Esophagus muscularis mucosa (tissue), 4 donors: Measurements from ENCODE around the gene UGT1A10. TPM values are rescaled to one million over a fixed set of nuclear protein-coding genes. Genes with fewer than 3 reads are reported as not detected.
"Not testable (repeated sequence)": the region's sequence is repeated elsewhere in the genome, so short reads cannot be mapped to it uniquely, and the experiment has no call there.

Experiments
- DNase-seq: peaks from one replicate; pipeline ENCODE4 v3.0.0-alpha.2; 2017; ENCODE audit errors: extremely low spot score
- H3K27ac ChIP-seq, 4 donors: fragments of 200-600 bp; sonication (generic); replicated peaks in 1 of 4; 1 replicate in 3 of 4; 2 replicates in 1 of 4; pipeline ENCODE4 v1.5.1; 2016 to 2019; ENCODE audit warnings: mild to moderate bottlenecking in 1 of 4
- H3K27me3 ChIP-seq, 4 donors: fragments of 200-600 bp; sonication (generic); one replicate each; pipeline versions ENCODE4 v1.5.1 to v1.6.0; 2016 to 2019
- H3K36me3 ChIP-seq, 4 donors: fragments of 200-600 bp; sonication (generic); one replicate each; pipeline ENCODE4 v1.5.1; 2016 to 2019
- H3K4me1 ChIP-seq, 4 donors: fragments of 200-600 bp; sonication (generic); one replicate each; pipeline ENCODE4 v1.5.1; 2016 to 2019
- H3K4me3 ChIP-seq, 4 donors: fragments of 200-600 bp; sonication (generic); 1 replicate in 2 of 4; 2 replicates in 2 of 4; pipeline ENCODE4 v1.5.1; 2016 to 2019; ENCODE audit warnings: mild to moderate bottlenecking in 4 of 4, moderate library complexity in 1 of 4
- H3K9me3 ChIP-seq, 4 donors: fragments of 200-600 bp; sonication (generic); 1 replicate in 3 of 4; 2 replicates in 1 of 4; pipeline ENCODE4 v1.5.1; 2016 to 2019
- EP300 ChIP-seq: sonication (generic); formaldehyde crosslinking; IDR thresholded peaks from one replicate; pipeline ENCODE4 v1.6.1; 2017; ENCODE audit warnings: antibody characterized with exemption
- POLR2A ChIP-seq: fragments of 450-650 bp; IDR thresholded peaks from one replicate; pipeline ENCODE4 v1.6.1; 2017; ENCODE audit warnings: antibody characterized with exemption, moderate library complexity, mild to moderate bottlenecking, low read depth
- POLR2AphosphoS5 ChIP-seq, 2 donors: sonication (generic); formaldehyde crosslinking; IDR thresholded peaks; one replicate each; pipeline ENCODE4 v1.6.1; 2017; ENCODE audit warnings: antibody characterized with exemption in 2 of 2
- WGBS: methylation state at CpG from one replicate; pipeline ENCODE4 v1.1.5; 2018; 5-methylcytosine and 5-hydroxymethylcytosine counted together
- intact Hi-C: fragments of 100-400 bp; cut with DNase I; formaldehyde crosslinking; loops from one replicate; pipeline ENCODE4 v1.15.1; 2023
- total RNA-seq, 4 donors: library from RNA; depleted of rRNA; stranded (reverse); fragments of >200 nt; gene quantifications; one replicate each; pipeline versions ENCODE4 v1.1.0 to v1.2.1, GENCODE V29; 2016
- TF ChIP-seq, protein P1 (sequence below), 3 experiments: fragments of 200-600 bp in 2 of 3; fragments of 450-650 bp in 1 of 3; sonication (generic) in 2 of 3; IDR thresholded peaks; one replicate each; pipeline ENCODE4 v1.5.1; 2017 to 2019; ENCODE audit warnings: antibody characterized with exemption in 3 of 3, mild to moderate bottlenecking in 2 of 3, moderate library complexity in 1 of 3

Gene UGT1A10
- total RNA-seq, 4 donors from 2014 or later: not detected

DNA sequence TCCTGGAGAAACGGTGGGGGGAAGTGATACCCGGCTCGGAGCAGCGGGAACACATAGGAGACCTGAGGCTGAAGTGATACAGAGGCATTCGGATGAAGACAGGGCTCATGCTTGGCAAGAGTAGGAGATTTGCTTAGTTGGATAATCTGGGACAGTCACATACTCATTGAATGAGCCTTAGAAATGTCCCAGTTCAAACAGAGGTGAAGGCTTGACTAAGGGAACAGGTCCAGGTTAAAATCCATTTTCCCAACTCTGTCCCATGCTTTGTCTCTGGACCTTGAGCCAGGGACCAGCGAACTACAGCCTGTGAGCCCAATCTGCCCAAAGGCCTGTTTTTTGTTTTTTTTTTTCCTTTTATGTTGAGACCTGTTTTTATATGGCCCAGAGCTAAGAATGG lies 57.7 kb downstream of the UGT1A10 start:
- Histone ChIP-seq H3K4me1 (no peaks in the 10 kb centered on the region), H3K9me3 (no peaks in the 10 kb centered on the region), H3K27ac (no peak overlapping the region), H3K4me3 (no peak overlapping the region), H3K36me3 (no peaks in the 10 kb centered on the region), H3K27me3 (no peaks in the 10 kb centered on the region)
- WGBS: 88% methylated on average over 6 of the region's 6 CpGs
- intact Hi-C loops: no loop called here
- DNase-seq: no peak
- TF ChIP-seq EP300 (no peak), POLR2A (no peak), POLR2AphosphoS5 (IDR thresholded peaks at IDR 0.05) (no peak)
- TF ChIP-seq, protein P1, sequence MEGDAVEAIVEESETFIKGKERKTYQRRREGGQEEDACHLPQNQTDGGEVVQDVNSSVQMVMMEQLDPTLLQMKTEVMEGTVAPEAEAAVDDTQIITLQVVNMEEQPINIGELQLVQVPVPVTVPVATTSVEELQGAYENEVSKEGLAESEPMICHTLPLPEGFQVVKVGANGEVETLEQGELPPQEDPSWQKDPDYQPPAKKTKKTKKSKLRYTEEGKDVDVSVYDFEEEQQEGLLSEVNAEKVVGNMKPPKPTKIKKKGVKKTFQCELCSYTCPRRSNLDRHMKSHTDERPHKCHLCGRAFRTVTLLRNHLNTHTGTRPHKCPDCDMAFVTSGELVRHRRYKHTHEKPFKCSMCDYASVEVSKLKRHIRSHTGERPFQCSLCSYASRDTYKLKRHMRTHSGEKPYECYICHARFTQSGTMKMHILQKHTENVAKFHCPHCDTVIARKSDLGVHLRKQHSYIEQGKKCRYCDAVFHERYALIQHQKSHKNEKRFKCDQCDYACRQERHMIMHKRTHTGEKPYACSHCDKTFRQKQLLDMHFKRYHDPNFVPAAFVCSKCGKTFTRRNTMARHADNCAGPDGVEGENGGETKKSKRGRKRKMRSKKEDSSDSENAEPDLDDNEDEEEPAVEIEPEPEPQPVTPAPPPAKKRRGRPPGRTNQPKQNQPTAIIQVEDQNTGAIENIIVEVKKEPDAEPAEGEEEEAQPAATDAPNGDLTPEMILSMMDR (IDR thresholded peaks at IDR 0.05): no peak

DNA sequence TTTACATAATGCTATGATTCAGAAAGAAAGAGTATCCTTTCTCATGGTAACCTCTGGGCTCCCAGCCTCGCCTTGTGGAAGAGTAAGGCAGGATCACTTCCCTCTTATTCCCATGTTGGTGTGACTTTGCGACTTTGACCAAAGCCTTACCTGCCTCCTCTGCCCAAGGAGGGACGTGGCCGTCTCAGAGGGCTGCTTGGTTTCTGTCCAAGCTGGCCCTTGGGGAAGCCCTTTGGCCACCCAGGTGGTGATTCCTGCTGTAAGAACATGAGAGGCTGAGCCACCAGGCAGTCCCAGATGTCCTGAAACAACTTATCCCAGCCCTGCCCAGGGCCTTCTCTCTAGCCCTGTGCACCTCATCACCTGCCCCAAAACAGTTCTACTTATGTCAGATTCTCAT lies 62.5 kb downstream of the UGT1A10 start:
- Histone ChIP-seq H3K27me3 (no peaks in the 10 kb centered on the region), H3K36me3 (no peaks in the 10 kb centered on the region), H3K4me1 (no peaks in the 10 kb centered on the region), H3K27ac (no peak overlapping the region), H3K4me3 (no peak overlapping the region), H3K9me3 (no peaks in the 10 kb centered on the region)
- intact Hi-C loops: no loop called here
- 63% methylated on average over 4 of the region's 4 CpGs for WGBS
- no peak for DNase-seq
- TF ChIP-seq POLR2AphosphoS5 (IDR thresholded peaks at IDR 0.05): no peak
- no peak for TF ChIP-seq POLR2A
- TF ChIP-seq, protein P1 (IDR thresholded peaks at IDR 0.05): no peak
- no peak for TF ChIP-seq EP300

DNA sequence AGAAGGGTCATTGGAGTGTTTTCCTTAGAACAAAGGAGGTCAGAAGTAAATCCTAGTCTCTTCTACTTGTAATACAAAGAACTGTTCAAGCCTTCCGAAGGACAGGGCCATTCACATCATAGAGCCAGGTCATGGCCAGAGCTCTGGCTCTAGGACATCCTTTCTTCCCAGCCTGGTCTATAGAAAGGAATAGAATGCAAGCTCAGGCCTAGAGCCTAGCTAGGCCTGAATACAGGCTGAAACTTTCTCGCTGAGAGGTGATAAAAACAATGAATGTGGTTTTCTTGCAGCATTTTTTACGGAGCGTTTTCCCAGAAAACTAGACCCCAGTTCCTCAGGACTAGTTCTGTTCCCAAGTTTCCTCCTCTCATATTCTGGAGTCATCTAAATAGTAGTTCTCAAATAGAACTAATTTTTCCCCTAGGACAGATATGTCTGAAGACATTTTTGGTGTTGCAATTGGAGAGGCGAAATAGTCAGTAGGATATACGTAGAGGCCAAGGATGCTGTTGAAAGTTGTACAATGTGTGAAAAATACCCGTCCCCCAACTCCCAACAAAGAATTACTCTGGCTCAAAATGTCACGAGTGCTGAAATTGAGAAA lies 63.3 kb downstream of the UGT1A10 start:
- Histone ChIP-seq H3K4me1 (no peaks in the 10 kb centered on the region), H3K36me3 (no peaks in the 10 kb centered on the region), H3K27ac (no peak overlapping the region), H3K9me3 (no peaks in the 10 kb centered on the region), H3K4me3 (no peak overlapping the region), H3K27me3 (no peaks in the 10 kb centered on the region)
- no peak for TF ChIP-seq POLR2AphosphoS5 (IDR thresholded peaks at IDR 0.05)
- no peak for TF ChIP-seq POLR2A
- no peak for TF ChIP-seq EP300
- TF ChIP-seq, protein P1 (IDR thresholded peaks at IDR 0.05): no peak
- DNase-seq: no peak
- 86% methylated on average over 8 of the region's 8 CpGs for WGBS
- intact Hi-C loops: no loop called here

DNA sequence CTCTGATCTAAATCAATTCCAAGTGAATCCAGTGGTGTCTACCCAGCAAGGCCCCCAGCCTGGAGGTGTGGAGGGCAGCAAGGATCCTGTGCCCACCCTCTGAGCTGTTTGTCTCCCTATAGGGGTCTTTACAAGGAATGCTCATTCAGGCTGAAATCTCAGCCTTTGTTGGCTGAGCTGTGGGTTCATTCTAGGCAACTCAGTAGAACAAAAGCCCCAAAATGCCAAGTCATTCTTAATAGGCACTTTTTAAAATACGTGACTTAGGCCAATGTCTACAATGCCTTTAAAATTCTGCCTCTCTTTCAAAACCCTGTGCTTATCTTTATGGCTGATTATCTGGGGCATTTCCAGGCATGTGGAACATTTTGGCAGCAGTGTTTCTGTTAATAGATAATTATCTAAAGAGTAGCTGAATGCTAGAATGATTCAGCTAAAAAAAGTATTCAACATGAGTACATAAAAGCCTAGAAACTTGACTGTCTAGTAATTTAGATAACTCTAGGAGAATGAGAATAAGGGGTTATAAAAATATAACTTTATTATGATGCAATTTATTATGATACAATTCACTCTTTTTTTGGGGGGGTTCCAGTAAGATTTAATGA lies 63.9 kb downstream of the UGT1A10 start:
- Histone ChIP-seq H3K4me3 (no peak overlapping the region), H3K36me3 (no peaks in the 10 kb centered on the region), H3K27me3 (no peaks in the 10 kb centered on the region), H3K9me3 (no peaks in the 10 kb centered on the region), H3K27ac (no peak overlapping the region), H3K4me1 (no peaks in the 10 kb centered on the region)
- no peak for DNase-seq
- no peak for TF ChIP-seq POLR2A
- TF ChIP-seq, protein P1 (IDR thresholded peaks at IDR 0.05): no peak
- intact Hi-C loops: no loop called here
- 54% methylated on average over 1 of the region's 1 CpG for WGBS

DNA sequence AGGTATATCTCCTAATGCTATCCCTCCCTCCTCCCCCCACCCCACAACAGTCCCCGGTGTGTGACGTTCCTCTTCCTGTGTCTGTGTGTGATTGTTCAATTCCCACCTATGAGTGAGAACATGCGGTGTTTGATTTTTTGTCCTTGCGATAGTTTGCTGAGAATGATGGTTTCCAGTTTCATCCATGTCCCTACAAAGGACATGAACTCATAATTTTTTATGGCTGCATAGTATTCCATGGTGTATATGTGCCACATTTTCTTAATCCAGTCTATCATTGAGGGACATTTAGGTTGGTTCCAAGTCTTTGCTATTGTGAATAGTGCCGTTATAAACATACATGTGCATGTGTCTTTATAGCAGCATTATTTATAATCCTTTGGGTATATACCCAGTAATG lies 64.6 kb downstream of the UGT1A10 start:
- WGBS: 89% methylated on average over 5 of the region's 5 CpGs
- DNase-seq: not testable (repeated sequence)

More for the DNA sequence above, 64.6 kb downstream of the UGT1A10 start:
- H3K4me1 ChIP-seq, H3K9me3 ChIP-seq, H3K36me3 ChIP-seq, H3K27ac ChIP-seq, intact Hi-C loops, H3K4me3 ChIP-seq, H3K27me3 ChIP-seq: not testable (repeated sequence)
